ENCODE data around the gene KCTD5.
A peak's percentile ranks its signal among the peaks of the same experiment; 100 is the strongest.
"Not testable (repeated sequence)": the region's sequence is repeated elsewhere in the genome, so short reads cannot be mapped to it uniquely, and the experiment has no call there.

Gene KCTD5

DNA sequence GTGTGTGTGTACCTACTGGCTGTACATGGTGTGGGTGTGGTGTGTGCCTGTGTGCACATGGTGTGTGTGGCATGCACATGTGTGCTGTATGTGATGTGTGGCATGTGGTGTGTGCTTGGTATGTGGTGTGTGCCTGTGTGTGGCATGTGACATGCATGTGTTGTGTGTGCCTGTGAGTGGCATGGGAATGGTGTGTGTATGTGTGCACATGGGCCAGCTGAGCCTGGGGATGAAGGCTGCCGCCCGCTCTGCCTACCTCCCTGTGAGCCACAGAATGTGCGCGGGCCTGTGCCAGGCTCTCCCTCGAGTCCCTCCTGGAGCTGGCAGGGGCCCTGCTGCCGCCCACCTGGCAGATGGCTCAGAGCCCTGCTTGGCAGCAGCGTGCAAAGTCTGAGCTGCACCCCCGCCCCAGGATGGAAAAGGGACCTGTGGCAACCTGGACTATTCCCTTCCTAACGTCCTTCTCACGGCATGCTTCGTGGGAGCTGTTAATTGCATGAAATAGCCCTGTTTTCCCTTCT, 28.4 kb downstream of the KCTD5 start:
- DNase-seq: no peak

- DNase-seq: no peak
Observed at GRCh38 chr16:2711370-2712062, 29.2 kb downstream of the KCTD5 start.

- no peak for DNase-seq
Observed at GRCh38 chr16:2712063-2712441, 29.7 kb downstream of the KCTD5 start.

GRCh38 chr16:2712546-2712945, 30.2 kb downstream of the KCTD5 start:
- no peak for DNase-seq

DNA sequence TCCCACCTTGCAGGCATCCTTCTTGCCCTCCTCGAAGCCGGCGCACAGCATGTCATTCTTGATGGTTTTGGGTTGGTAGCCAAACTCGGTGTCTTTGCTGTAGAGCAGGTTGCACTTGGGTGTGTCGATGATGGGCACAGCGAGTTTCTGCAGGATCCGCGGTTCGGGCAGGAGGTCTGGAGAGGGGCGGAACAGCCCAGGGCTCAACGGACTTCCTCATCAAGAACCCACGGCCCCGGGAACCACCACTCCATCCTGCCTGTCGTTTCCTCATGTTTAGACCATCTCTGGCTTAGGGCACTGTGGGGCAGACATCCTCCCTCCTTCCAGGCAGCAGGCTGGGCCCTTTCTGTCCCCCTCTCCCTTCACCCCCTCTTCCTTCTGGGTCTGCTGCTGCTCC, 31.2 kb downstream of the KCTD5 start:
- DNase-seq: no peak

GRCh38 chr16:2713985-2714774, 31.9 kb downstream of the KCTD5 start:
- no peak for DNase-seq

DNA sequence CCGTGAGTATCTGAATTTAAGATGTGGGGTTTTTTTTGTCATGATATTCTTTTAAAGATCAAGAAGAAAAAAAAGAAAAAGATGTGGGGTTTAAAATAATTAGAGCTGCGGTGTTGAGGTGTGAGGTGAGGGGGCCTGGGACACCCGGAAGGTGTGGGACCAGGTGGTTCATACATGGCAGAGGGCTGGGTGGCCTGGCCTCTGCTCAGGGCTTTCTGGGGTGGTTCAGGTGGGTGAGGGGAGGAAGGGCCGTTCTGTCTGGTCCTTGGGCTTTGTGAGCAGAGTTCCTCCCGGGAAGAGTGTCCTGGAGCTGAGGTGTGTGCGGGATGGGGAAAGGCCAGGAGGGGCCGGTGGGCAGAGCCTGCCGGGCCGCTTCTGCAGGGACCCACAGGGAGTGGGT, 32.7 kb downstream of the KCTD5 start:
- no peak for DNase-seq

DNA sequence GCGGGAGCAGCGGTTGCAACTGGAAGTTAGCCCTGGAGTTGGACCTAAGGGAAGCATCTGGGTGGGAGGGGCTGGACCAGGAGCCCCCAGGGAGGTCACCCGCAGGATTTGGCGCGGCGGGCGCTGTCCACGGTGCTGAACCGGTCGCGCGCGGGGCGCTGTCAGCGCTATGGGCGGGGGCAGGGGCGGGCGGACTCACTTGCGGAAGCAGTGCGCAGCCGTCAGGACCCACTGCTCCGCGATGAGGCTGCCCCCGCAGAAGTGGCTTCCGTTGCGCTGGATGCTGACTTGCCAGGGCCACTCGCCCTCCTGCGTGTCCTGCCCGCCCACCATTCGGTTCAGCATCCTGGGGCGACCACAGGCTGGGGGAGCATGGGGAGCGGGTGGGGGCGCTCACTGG, 33.2 kb downstream of the KCTD5 start:
- DNase-seq: peak; percentile 63 to 81

DNA sequence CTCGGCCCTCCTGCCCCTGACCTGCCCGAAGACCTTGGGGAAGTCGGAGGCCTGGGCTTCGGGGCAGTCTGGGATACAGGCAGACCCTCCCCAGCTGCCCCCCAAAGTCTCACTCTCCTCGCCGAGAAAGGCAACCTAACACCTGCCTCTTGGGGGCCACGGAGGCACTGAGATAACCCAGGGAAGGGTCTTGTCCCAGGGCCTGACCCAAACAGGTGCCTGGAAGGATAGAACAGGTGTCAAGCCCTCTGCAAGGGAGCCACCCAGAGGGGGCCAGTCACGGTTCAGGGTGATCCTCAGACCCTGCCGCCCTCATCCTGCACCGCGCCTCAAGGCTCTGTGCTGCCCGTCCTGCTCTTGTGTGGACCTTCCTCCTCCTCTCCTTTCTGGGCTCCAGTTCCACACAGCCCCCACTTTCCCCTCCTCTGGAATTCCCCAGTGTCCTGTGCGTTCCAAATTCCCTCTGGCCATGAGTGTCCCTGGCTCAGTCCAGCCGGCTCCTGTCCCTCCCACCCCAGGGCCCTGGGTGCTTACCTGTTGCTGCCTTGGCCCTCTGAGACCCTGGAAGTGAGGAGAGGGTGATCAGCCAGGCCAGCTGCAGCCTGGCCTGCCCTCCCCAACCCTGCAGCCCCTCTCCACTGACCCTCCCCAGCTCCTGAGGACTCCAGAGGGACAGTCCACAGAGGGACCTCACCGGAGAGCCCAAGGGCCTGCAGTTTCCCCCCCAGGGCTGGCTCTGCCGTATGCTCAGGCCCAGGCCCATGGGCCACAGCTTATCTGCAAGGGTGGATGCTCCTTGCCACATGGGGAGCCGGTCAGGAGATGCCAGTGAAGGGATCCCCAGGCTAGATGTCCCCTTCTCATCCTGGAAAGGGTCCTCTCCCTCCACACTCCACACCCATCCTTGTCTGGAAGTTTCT, 33.9 kb downstream of the KCTD5 start:
- DNase-seq: no peak

GRCh38 chr16:2716948-2717347, 34.6 kb downstream of the KCTD5 start:
- no peak for DNase-seq

DNA sequence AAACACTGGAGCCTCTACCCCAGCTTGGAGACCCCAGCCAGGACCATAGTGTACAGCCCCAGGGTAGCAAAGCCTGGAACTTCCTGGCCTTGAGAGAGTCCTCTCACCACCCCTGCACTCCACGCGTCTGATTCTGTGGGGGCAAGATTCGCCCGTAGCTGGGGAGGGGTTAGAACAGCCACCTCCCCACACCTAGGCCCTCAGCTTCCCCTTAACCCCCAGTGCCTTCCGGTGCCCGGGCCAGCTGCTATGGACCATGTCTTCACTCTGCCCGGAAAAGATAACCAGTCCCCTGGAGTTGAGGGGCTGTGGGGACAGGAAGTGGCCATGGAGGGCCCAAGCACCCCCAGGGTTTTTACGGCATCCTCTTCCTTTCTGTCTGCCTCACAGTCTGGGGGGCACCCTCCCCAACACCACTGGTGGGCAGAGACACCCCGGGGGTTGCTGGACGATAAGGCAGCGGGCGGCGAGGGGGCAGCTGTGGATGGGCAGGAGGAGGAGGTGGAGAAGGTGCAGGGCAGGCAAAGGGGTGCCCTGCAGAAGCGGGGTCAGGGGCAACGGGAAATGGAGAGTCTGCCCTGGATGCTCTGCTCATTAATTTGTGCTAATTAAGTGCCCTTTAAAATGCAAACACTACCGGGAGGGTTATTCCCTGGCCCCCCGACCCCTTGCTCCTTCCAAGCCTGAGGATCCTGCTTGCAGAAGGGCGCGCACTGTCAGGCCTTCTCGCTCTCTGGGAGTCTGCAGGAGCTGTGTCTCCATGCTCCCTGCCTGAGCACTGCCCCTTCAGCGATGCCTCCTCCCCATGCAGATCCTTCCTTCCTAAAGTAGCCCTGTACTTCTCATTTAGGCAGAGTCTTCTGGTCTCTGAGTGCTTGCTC, 35.3 kb downstream of the KCTD5 start:
- DNase-seq: no peak

- no peak for DNase-seq
Observed at GRCh38 chr16:2719328-2720063, 37.2 kb downstream of the KCTD5 start.

DNA sequence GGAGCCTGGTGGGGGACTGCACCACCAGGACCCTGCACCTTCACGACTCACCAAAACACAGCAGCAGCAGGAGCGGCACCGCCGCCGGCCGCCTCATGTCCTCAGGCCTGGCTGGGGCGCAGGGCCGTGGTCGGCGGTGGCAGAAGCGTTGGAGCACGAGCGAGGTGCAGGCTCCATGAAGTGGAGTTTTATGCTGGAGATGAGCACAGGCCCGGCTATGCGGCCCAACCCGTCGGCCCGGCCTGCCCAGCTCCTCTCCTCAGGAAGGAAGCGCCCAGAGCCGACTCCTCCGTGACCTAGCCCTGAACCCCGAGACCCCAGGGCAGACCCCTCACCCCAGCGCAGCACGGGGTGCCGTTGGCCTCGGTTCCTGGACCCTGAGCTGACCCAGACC, 37.7 kb downstream of the KCTD5 start, which contains the start of gene PRSS27:
Gene PRSS27 (minus strand): TSS at position 161 of the 394 bp plus-strand sequence. CDS start 64 bp downstream, at position 97.
- no peak for DNase-seq

- peak; percentile 77 to 89 for DNase-seq
Observed at GRCh38 chr16:2720719-2721633, 38.7 kb downstream of the KCTD5 start.

GRCh38 chr16:2721634-2722173, 39.4 kb downstream of the KCTD5 start:
- DNase-seq: not testable (repeated sequence)

DNA sequence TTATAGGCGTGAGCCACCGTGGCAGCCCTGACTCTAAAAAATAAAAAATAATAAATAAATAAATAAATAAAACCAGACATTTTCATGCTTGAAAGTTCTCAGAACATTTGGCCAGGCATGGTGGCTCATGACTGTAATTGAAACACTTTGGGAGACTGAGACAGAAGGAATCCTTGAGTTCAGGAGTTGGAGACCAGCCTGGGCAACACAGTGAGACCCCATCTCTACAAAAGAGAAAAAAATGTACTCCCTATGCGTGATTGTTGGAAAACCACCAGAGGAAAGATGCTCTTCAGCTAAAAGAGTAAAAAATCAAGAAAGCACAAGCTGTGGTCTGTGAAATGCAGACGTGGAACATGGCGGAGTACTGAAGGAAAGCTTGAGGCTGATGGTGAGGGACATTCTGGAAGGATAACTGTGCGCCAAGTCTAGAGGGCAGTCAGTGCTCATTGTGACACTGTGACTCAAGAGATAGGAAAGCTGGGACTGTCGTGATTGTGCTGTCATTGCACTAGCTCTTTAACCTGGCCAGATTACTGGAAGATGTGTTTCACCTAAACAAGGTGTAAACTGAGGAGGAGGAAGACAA, 41.9 kb downstream of the KCTD5 start:
- DNase-seq: no peak

GRCh38 chr16:2724816-2725348, 42.6 kb downstream of the KCTD5 start:
- DNase-seq: no peak

GRCh38 chr16:2726923-2727322, 44.6 kb downstream of the KCTD5 start:
- DNase-seq: no peak

DNA sequence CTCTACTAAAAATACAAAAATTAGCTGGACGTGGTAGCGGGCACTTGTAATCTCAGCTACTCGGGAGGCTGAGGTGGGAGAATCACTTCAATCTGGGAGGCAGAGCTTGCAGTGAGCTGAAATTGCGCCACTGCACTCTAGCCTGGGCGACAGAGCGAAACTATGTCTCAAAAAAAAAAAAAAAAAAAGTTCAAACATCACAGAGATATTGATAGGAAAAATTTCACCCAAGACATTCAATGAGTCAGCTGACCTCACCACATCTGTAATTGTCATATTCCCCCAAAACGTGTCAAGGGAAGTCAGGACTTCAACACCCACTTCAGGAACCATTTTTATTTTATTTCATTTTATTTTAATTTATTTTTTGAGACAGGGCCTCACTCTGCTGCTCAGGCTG, 45.7 kb downstream of the KCTD5 start:
- no peak for DNase-seq
